HG03025 (cell line): ENCODE results near the gene RNF40.
"Not testable (repeated sequence)": the region's sequence is repeated elsewhere in the genome, so short reads cannot be mapped to it uniquely, and the experiment has no call there.

Source experiments
- ATAC-seq: cut with Tn5 transposase; IDR thresholded peaks from one replicate; pipeline ENCODE4 v1.9.1; 2021; ENCODE audit warnings: mild to moderate bottlenecking, moderate library complexity; ENCODE audit not compliant: unreplicated experiment, low FRiP score

Gene RNF40

GRCh38 chr16:30780021-30780420 lies 17.9 kb downstream of the RNF40 start:
- no peak for ATAC-seq

- ATAC-seq, result no peak
These were observed 18.4 kb downstream of the RNF40 start for GRCh38 chr16:30780549-30780948.

GRCh38 chr16:30782486-30783279 lies 20.6 kb downstream of the RNF40 start:
- no peak for ATAC-seq

- no peak for ATAC-seq
These were observed 21.4 kb downstream of the RNF40 start for GRCh38 chr16:30783280-30784109.

- ATAC-seq, result no peak
These were observed 22.1 kb downstream of the RNF40 start for GRCh38 chr16:30784215-30784614.

GRCh38 chr16:30785126-30786106 lies 23.3 kb downstream of the RNF40 start:
- ATAC-seq, result no peak

GRCh38 chr16:30786115-30786935 lies 24.2 kb downstream of the RNF40 start:
- no peak for ATAC-seq

- ATAC-seq, result no peak
These were observed 25.0 kb downstream of the RNF40 start, which contains the start of gene ZNF629 for GRCh38 chr16:30786936-30787612. Gene ZNF629, minus strand, starts transcription at chr16:30787205. Its CDS starts 2,723 bp downstream, at chr16:30784482.

GRCh38 chr16:30787613-30788378 lies 25.7 kb downstream of the RNF40 start:
- no peak for ATAC-seq

- no peak for ATAC-seq
These were observed 31.5 kb downstream of the RNF40 start for GRCh38 chr16:30793508-30794069.

- no peak for ATAC-seq
These were observed 32.5 kb downstream of the RNF40 start for GRCh38 chr16:30794634-30795033.

- no peak for ATAC-seq
These were observed 35.7 kb downstream of the RNF40 start for GRCh38 chr16:30797670-30798309.

- no peak for ATAC-seq
These were observed 40.8 kb downstream of the RNF40 start for GRCh38 chr16:30802936-30803335.

- ATAC-seq, result no peak
These were observed 42.9 kb downstream of the RNF40 start for GRCh38 chr16:30805056-30805369.

GRCh38 chr16:30805370-30806169 lies 43.4 kb downstream of the RNF40 start:
- no peak for ATAC-seq

- no peak for ATAC-seq
These were observed 46.0 kb downstream of the RNF40 start for GRCh38 chr16:30808146-30808545.

GRCh38 chr16:30808890-30809426 lies 46.8 kb downstream of the RNF40 start:
- not testable (repeated sequence) for ATAC-seq
